Muscle layer of duodenum (tissue), 2 donors: Measurements from ENCODE around the gene AREL1.

Source experiments
- H3K27ac ChIP-seq: one replicate; pipeline ENCODE4 v1.7.0; 2013; ENCODE audit warnings: mild to moderate bottlenecking, low read length
- H3K27me3 ChIP-seq: one replicate; pipeline ENCODE4 v1.7.0; 2013; ENCODE audit warnings: low read depth, mild to moderate bottlenecking, control low read depth, low read length
- H3K36me3 ChIP-seq, 2 donors: one replicate each; pipeline ENCODE4 v1.7.0; 2013; ENCODE audit warnings: low read length in 2 of 2, control low read depth in 1 of 2, mild to moderate bottlenecking in 1 of 2; ENCODE audit not compliant: insufficient read depth in 2 of 2, control insufficient read depth in 1 of 2
- H3K4me1 ChIP-seq, 2 donors: one replicate each; pipeline ENCODE4 v1.7.0; 2013; ENCODE audit warnings: low read length in 2 of 2, mild to moderate bottlenecking in 2 of 2, control low read depth in 1 of 2, moderate library complexity in 1 of 2; ENCODE audit not compliant: insufficient read depth in 2 of 2, control insufficient read depth in 1 of 2
- H3K4me3 ChIP-seq, 2 donors: one replicate each; pipeline ENCODE4 v1.7.0; 2013; ENCODE audit warnings: low read length in 2 of 2, low read depth in 1 of 2, mild to moderate bottlenecking in 1 of 2
- H3K9me3 ChIP-seq, 2 donors: one replicate each; pipeline ENCODE4 v1.7.0; 2013; ENCODE audit warnings: low read length in 2 of 2, control low read depth in 1 of 2, mild to moderate bottlenecking in 1 of 2; ENCODE audit not compliant: control insufficient read depth in 1 of 2
- donor health status: healthy.

Gene AREL1

DNA sequence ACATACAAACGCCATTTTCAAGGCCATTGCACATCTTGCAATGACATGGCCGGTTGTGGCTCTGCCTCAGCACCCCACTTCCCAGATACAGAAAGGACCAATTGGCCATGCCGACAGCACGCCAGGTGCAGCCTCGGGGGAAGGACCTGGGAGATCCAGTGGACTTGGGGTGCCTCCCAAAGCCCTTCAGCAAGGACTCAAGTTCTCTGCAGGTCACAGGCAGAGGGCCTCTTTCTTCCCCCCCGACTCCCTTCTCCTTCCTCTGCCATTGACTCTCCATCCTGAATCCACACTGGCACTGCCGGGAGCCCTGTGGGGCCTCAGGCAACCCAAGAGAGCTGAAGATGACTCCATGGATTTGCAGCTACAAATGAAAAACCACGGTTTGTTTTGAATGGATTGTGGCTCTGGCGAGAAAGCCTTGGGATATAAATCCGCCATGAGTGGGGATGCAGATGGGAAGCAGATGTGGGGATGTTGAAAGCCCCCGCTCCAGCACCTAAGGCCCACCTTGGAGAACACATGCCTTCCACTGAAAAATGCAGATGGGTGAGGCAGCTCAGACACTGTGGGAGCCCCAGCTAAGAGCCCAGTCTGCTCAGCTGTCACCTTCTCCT lies 65.7 kb downstream of the AREL1 start:
- no peak overlapping the region for H3K27ac ChIP-seq

DNA sequence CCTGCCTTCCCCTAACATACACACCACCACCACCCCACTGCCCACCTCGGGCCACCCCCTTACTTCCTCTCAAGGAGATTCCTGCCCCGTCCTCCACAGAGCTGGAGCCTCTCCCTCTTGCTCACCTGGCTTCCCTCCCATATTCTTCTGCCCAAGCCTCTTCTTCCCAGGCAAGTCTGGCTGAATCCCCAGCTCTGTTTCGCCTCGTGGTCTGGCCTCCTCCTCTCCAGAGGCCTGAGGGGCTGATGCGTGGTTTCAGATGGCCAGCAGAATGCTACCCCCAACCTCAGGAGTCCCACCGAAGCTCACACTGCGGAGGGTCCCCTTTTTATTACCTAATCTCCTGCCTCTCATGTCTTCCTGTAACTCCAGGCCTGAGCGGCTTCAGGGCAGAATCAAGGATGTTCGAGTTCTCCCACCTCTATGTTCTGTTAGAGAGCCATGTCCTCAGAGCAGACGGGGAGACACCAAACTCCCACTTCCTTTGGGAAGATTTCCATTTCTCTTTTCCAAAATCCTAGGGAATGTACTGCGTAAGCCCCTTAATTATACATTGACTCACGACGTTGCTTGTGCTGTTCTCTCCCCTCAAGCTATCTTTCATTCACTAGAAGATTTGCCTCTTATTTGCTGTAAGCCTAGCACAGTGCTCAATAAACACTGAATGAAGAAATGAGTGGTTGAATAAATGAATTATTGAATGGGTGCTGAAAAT lies 67.0 kb downstream of the AREL1 start:
- Histone ChIP-seq H3K27ac (no peak overlapping the region), H3K9me3 (no peaks in the 10 kb centered on the region), H3K4me1 (peaks cover 0 to 5% of the 10 kb centered on the region in 2 donors), H3K4me3 (no peak overlapping the region), H3K36me3 (no peaks in the 10 kb centered on the region), H3K27me3 (no peaks in the 10 kb centered on the region)

More for the DNA sequence above, 65.7 kb downstream of the AREL1 start:
- no peaks in the 10 kb centered on the region for H3K9me3 ChIP-seq
- peaks cover 0 to 5% of the 10 kb centered on the region in 2 donors for H3K4me1 ChIP-seq
- H3K36me3 ChIP-seq: no peaks in the 10 kb centered on the region
- H3K4me3 ChIP-seq: no peak overlapping the region
- H3K27me3 ChIP-seq: no peaks in the 10 kb centered on the region

DNA sequence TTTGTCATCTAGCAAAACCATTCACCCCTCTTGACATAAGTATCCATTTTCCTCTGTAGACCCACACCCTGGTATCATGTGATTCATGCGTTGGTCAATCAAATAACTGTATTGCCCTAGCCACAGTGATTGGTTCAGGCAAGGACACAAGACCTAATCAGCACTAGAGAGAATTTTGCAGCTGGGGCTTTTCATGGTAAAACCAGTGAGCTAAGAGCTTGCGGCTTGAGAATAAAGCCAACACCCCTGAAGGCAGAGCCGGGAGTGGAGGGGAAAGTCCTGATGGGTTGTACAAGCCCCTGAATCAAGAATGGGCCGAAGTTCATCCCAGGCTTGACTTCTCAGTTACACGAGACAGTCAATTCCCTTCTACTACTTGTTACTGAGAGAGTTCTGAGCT lies 67.6 kb downstream of the AREL1 start:
- Histone ChIP-seq H3K27ac (no peak overlapping the region), H3K4me1 (peaks cover 0 to 5% of the 10 kb centered on the region in 2 donors)

DNA sequence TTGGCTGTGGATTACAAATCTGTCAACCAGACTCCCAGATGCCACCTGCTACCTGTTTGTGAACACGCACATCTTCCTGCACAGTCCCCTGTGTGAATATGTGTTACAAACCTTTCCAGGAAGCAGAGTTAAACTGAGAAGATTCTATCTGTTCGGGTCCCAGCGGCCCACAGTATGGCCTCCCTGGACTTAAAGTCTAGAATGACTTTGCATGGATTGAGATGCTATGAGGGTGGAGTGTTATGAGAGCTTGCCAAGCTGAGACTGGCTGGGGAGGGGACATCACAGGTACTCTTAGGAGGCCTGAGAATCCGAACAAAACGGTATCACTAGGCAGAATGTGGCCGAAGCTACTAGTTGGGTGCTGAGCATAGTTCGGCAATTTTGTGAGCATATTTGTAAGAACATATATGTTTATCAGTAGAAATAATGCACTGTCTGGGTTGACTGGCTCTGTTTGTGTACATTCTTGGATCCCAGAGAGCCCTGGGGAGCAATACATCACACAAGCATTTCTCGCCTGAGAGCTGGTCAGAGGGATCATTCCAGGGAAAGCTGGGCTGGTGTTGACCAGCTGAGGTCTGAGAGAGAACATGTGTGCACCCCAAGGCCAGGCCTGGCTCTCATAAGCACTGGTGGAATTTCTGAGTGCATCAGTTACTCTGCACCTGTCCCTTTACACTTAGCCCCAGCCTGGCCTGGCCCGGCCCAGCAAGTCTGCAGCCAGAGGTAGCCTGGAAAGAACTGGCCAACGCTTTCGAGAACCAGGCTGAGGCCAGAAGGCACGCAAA lies 71.1 kb downstream of the AREL1 start:
- no peak overlapping the region for H3K27ac ChIP-seq
- H3K36me3 ChIP-seq: no peaks in the 10 kb centered on the region
- H3K4me3 ChIP-seq: no peak overlapping the region
- H3K9me3 ChIP-seq: no peaks in the 10 kb centered on the region
- no peaks in the 10 kb centered on the region for H3K4me1 ChIP-seq
- H3K27me3 ChIP-seq: peaks cover 6% of the 10 kb centered on the region

More for the DNA sequence above, 67.6 kb downstream of the AREL1 start:
- Histone ChIP-seq H3K36me3 (no peaks in the 10 kb centered on the region), H3K9me3 (no peaks in the 10 kb centered on the region), H3K27me3 (no peaks in the 10 kb centered on the region), H3K4me3 (no peak overlapping the region)

DNA sequence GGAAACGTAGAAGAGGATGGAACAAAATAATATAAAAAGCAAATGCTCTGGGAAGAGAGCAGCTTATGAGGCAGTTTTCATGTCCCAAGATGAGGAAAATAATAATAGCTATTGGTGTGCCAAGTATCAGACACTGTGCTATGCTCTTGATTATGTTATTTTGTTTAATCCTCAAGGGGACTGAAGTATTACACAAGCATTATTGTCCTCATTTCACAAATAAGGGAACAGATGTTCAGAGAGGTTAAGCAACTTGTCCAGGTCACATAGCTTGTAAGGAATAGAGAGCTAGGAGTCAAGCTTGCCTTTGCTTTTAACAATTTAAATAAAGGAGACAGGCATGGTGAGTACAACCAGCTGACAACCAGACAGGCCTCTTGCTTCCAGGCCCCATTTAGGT lies 73.9 kb downstream of the AREL1 start:
- Histone ChIP-seq H3K27ac (no peak overlapping the region), H3K27me3 (peaks cover 6% of the 10 kb centered on the region), H3K9me3 (no peaks in the 10 kb centered on the region), H3K4me1 (no peaks in the 10 kb centered on the region), H3K4me3 (no peak overlapping the region), H3K36me3 (no peaks in the 10 kb centered on the region)

DNA sequence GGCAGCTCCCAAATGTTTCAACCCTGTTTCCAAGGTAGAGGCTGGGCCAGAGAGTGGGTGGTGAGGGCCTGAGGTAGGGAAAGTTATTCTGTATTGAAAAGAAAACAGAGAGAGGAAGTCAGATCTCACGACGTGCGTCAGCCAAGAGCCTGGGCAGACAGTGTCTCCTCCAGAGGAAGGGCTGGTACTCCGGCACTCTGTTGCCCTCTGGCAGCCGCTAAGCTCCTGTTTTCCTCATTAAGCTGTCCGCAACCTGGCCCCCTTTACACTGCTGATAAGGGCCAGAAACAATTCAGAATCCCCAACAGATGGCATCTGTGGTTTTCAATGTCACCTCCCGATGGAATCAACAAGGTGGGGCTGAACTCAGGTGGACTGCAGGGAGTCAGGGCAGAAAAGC lies 74.8 kb downstream of the AREL1 start:
- Histone ChIP-seq H3K4me3 (no peak overlapping the region), H3K27me3 (peaks cover 6% of the 10 kb centered on the region), H3K36me3 (no peaks in the 10 kb centered on the region), H3K9me3 (no peaks in the 10 kb centered on the region), H3K27ac (no peak overlapping the region), H3K4me1 (no peaks in the 10 kb centered on the region)

DNA sequence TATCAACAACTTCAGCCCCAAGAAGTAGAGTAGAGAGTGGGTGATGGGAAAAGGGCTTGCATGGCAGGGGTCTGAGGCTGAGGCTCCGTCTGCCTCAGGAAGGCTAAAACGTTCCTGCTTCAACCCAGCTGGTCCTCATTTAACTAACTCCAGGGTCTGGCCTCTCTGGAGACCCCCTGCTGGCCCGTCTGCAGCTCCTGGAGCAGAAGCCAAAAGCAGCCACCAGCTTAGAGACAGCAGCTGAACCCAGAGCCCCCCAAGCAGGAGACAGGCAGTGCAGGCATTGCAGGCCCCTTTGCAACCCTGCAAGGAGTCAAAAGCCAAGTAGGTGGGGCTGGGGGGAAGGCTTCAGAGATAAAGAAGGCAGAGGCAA lies 75.7 kb downstream of the AREL1 start:
- Histone ChIP-seq H3K27me3 (peaks cover 6% of the 10 kb centered on the region), H3K9me3 (no peaks in the 10 kb centered on the region), H3K27ac (no peak overlapping the region), H3K4me3 (no peak overlapping the region), H3K36me3 (no peaks in the 10 kb centered on the region), H3K4me1 (no peaks in the 10 kb centered on the region)

DNA sequence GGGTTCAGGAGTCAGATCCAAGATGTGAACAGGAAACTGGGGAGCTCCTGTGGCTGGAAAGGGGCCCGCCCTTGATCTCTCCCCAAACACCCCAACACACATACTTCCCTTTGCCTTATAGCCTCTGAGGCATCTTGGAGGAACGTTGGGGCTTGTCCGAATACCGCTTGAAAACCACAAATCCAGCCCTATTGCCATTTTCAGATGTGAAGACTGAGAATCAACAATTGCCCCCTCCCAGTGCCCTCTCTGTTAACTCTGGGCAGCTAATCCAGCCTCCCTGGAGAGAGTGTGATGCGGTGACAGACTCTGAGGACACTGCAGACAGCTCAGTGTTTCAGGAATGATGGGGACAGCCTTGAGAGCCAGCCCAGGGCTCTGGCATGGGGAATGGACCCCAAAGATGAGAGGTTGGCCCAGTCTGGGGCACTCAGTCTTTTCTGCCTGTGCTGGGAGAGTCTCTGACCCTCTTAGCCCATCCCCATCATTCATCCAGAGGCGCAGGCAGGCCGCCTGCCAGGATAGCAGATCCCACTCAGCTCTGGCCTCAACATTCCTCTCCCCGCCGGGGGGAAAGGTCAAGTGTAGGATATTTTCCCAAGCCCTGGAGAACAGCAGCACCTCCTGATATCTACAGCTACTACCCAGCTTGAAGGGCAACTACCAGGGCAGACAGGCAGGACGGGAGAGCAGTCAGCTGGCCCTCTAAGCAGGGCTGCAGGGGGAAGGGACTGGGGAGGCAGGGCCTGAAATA lies 76.3 kb downstream of the AREL1 start:
- no peak overlapping the region for H3K27ac ChIP-seq
- no peaks in the 10 kb centered on the region for H3K4me1 ChIP-seq
- H3K27me3 ChIP-seq: peaks cover 6% of the 10 kb centered on the region
- H3K4me3 ChIP-seq: no peak overlapping the region
- no peaks in the 10 kb centered on the region for H3K9me3 ChIP-seq
- H3K36me3 ChIP-seq: no peaks in the 10 kb centered on the region

DNA sequence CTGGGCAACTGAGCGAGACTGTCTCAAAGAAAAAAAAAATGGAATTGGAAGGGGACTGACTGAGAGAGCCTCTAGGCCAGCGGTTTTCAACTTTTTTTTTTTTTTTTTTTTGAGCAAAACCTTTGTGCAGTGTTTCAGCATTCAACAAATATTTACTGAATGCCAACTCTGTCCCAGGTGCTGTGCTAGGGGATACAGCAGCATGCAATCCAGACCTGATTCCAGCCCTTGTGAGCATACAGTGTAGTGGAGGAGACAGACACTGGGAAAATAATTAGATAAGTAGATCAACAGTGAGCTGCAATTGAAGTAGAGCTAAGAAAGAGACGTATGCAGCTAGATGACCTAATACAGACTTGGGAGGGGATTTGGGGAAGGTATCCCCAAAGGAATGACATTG lies 77.0 kb downstream of the AREL1 start:
- H3K36me3 ChIP-seq: no peaks in the 10 kb centered on the region
- H3K4me1 ChIP-seq: no peaks in the 10 kb centered on the region
- H3K4me3 ChIP-seq: no peak overlapping the region
- no peak overlapping the region for H3K27ac ChIP-seq
- no peaks in the 10 kb centered on the region for H3K9me3 ChIP-seq
- H3K27me3 ChIP-seq: peaks cover 6% of the 10 kb centered on the region

DNA sequence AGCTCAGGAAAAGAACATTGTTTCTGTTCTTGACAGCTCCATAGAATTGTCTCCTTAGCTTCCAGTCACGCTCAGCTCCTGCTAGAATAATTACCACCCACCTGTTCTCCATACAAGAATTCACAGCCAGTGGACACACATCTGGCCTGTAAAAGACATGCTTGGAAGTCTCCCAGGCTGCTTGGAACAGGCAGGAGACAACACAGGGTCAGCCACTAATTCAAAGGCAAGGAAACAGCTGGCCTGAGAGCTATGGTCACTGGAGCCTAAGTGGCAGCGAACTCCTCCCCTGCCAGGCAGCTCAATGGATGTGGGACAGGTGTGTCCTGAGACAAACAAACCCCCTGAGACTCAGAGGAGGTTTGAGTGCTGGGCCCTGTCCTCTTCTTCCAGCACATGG lies 77.9 kb downstream of the AREL1 start:
- no peaks in the 10 kb centered on the region for H3K4me1 ChIP-seq
- no peaks in the 10 kb centered on the region for H3K36me3 ChIP-seq
- H3K4me3 ChIP-seq: no peak overlapping the region
- peaks cover 6% of the 10 kb centered on the region for H3K27me3 ChIP-seq
- H3K27ac ChIP-seq: no peak overlapping the region
- H3K9me3 ChIP-seq: no peaks in the 10 kb centered on the region

DNA sequence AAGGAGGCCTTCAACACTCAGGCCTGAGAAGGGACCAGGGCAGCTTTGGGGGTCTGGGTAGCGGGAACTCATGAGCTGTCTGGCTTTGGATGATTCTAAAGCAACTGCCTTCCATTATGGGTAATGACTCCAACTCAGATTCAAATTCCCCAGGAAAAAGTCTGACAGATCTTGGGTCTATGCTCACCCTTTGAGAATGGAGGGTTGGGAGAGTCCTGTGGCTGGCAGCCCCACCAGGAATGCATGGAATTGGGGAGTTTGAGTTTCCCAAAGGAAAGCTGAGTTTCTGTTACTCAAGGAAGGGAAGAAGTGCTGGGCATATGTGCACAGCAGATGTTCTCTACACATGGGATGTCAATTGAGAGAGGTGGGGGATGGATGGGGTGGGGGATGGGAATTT lies 78.4 kb downstream of the AREL1 start:
- Histone ChIP-seq H3K4me3 (no peak overlapping the region), H3K27ac (no peak overlapping the region), H3K4me1 (no peaks in the 10 kb centered on the region), H3K36me3 (no peaks in the 10 kb centered on the region), H3K27me3 (peaks cover 6% of the 10 kb centered on the region), H3K9me3 (no peaks in the 10 kb centered on the region)
